Esophagus (tissue), 2 donors: ENCODE data around the gene NAPB. TPM values are rescaled to one million over a fixed set of nuclear protein-coding genes. Genes with fewer than 3 reads are reported as not detected.

ENCODE experiments used
- H3K27ac ChIP-seq, 2 donors: one replicate each; pipeline ENCODE4 v1.5.1; 2013; ENCODE audit warnings: low read depth in 2 of 2, mild to moderate bottlenecking in 2 of 2, inconsistent platforms in 1 of 2, low read length in 1 of 2, moderate library complexity in 1 of 2
- H3K27me3 ChIP-seq, 2 donors: one replicate each; pipeline ENCODE4 v1.6.1; 2013; ENCODE audit warnings: low read length in 2 of 2, control low read depth in 1 of 2, mild to moderate bottlenecking in 1 of 2; ENCODE audit not compliant: insufficient read depth in 2 of 2, control insufficient read depth in 1 of 2
- H3K36me3 ChIP-seq, 2 donors: one replicate each; pipeline ENCODE4 v1.6.1; 2013; ENCODE audit warnings: low read length in 1 of 2; ENCODE audit not compliant: control insufficient read depth in 2 of 2, insufficient read depth in 2 of 2
- H3K4me1 ChIP-seq, 2 donors: one replicate each; pipeline ENCODE4 v1.6.1; 2013; ENCODE audit warnings: low read length in 1 of 2; ENCODE audit not compliant: control insufficient read depth in 2 of 2, insufficient read depth in 2 of 2
- H3K4me3 ChIP-seq, 2 donors: one replicate each; pipeline ENCODE4 v1.5.1; 2013; ENCODE audit warnings: low read length in 2 of 2, mild to moderate bottlenecking in 2 of 2, low read depth in 1 of 2, moderate library complexity in 1 of 2
- H3K9me3 ChIP-seq, 2 donors: one replicate each; pipeline ENCODE4 v1.6.1; 2013; ENCODE audit warnings: mild to moderate bottlenecking in 2 of 2, low read depth in 1 of 2, low read length in 1 of 2, moderate library complexity in 1 of 2; ENCODE audit not compliant: control insufficient read depth in 2 of 2, insufficient read depth in 1 of 2
- WGBS, 2 donors: extraction: QIAGEN DNeasy Blood & Tissue Kit; methylation state at CpG; one replicate each; pipeline ENCODE4 v1.1.7; 2013; 5-methylcytosine and 5-hydroxymethylcytosine counted together
- polyA plus RNA-seq, 2 donors: library from polyadenylated mRNA; stranded (reverse); fragments of 200-250 nt; gene quantifications; one replicate each; pipeline ENCODE4 v1.2.3, GENCODE V29; 2013
- donor health status: healthy with polysubstance abuse.
- donor health status: Bipolar disorder and iron deficiency.

Gene NAPB
- polyA plus RNA-seq, 2 donors: 3.4 to 4.7 TPM

DNA sequence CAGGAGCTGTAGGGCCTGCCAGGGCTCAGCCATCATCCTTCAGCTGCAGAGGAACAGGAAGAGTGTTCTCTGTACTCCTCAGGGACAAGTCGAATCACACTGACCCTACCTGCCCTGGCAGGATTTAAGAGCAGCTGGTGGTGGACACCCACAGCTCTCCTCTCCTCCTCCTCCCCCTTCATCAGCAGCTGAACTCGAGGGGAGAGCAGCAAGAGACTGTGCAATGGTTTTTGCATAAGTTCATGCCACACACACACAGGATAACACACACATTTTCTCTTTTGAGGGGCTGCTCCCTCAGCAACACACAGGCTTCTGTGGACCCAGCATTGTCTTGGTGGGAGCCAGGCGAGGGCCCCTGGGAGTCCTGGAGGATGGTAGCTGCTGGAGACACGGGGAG, 31.5 kb upstream of the NAPB start, which contains the start of gene CST11:
Gene CST11 (minus strand): TSS at position 101 of the 400 bp plus-strand sequence. CDS start 65 bp downstream, at position 36.
- Histone ChIP-seq H3K27me3 (no peaks in the 10 kb centered on the region), H3K4me3 (no peak within 1 kb of the TSS), H3K36me3 (no peaks in the 10 kb centered on the region), H3K4me1 (peaks cover 0 to 4% of the 10 kb centered on the region in 2 donors), H3K27ac (no peak within 1 kb of the TSS), H3K9me3 (peaks cover 0 to 2% of the 10 kb centered on the region in 2 donors)
- 43 to 52% methylated on average over 4 of the region's 4 CpGs for WGBS, 2 donors

- peaks cover 0 to 2% of the 10 kb centered on the region in 2 donors for H3K9me3 ChIP-seq
- H3K4me1 ChIP-seq: peaks cover 0 to 4% of the 10 kb centered on the region in 2 donors
- WGBS, 2 donors: 75 to 80% methylated on average over 11 of the region's 11 CpGs
- H3K27ac ChIP-seq: no peak overlapping the region
- no peak overlapping the region for H3K4me3 ChIP-seq
- H3K36me3 ChIP-seq: no peaks in the 10 kb centered on the region
- H3K27me3 ChIP-seq: no peaks in the 10 kb centered on the region
These were observed 30.7 kb upstream of the NAPB start for GRCh38 chr20:23451956-23452487.

DNA sequence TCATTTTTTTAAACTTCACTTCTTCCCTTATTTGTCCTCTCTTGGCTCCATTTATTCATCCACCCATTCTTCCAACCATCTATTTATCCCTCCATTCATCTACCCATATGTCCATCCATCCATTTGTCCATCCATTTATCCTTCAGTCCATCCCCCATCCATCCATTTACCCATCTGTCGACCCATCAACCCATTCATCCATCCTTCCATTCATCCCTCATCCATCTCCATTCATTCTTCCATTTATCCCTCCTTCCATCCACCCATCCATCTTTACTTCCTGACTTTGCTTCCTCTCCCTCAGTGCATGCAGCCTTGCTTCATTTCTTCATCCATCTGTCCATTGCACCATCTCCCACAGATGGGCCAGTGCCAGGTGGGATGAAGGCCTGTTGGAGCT, 29.6 kb upstream of the NAPB start:
- Histone ChIP-seq H3K4me3 (no peak overlapping the region), H3K27me3 (no peaks in the 10 kb centered on the region), H3K4me1 (peaks cover 0 to 4% of the 10 kb centered on the region in 2 donors), H3K27ac (no peak overlapping the region), H3K36me3 (no peaks in the 10 kb centered on the region), H3K9me3 (peaks cover 0 to 2% of the 10 kb centered on the region in 2 donors)
- WGBS, 2 donors: 84 to 87% methylated on average over 1 of the region's 1 CpG

- Histone ChIP-seq H3K9me3 (peaks cover 0 to 2% of the 10 kb centered on the region in 2 donors), H3K4me3 (no peak overlapping the region), H3K4me1 (peaks cover 0 to 4% of the 10 kb centered on the region in 2 donors), H3K27me3 (no peaks in the 10 kb centered on the region), H3K36me3 (no peaks in the 10 kb centered on the region), H3K27ac (no peak overlapping the region)
- WGBS, 2 donors: 50 to 56% methylated on average over 3 of the region's 3 CpGs
These were observed 28.1 kb upstream of the NAPB start for GRCh38 chr20:23449421-23449820.

DNA sequence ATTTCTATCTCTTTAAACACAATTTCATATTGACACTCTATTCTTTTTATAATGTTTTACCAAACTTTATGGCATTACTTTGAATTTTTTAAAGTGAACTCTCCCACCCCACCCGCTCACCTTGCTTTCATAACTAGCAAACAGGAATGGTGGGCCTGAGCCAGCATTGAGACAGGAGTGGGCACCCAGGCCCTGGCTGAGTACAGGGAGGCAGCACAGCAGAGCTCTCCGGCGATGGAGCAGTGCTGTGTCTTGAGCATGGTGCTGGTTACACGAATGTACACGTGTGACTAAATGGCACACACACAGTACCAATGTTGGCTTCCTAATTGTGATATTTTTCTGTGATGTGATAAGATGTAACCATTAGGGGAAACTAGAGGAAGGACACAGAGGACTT, 26.9 kb upstream of the NAPB start:
- H3K27ac ChIP-seq: no peak overlapping the region
- no peaks in the 10 kb centered on the region for H3K36me3 ChIP-seq
- H3K27me3 ChIP-seq: no peaks in the 10 kb centered on the region
- H3K9me3 ChIP-seq: peaks cover 0 to 2% of the 10 kb centered on the region in 2 donors
- peaks cover 0 to 1% of the 10 kb centered on the region in 2 donors for H3K4me1 ChIP-seq
- WGBS, 2 donors: 87 to 94% methylated on average over 5 of the region's 5 CpGs
- no peak overlapping the region for H3K4me3 ChIP-seq

- peaks cover 0 to 1% of the 10 kb centered on the region in 2 donors for H3K4me1 ChIP-seq
These were observed 25.2 kb upstream of the NAPB start for GRCh38 chr20:23446505-23446904.

DNA sequence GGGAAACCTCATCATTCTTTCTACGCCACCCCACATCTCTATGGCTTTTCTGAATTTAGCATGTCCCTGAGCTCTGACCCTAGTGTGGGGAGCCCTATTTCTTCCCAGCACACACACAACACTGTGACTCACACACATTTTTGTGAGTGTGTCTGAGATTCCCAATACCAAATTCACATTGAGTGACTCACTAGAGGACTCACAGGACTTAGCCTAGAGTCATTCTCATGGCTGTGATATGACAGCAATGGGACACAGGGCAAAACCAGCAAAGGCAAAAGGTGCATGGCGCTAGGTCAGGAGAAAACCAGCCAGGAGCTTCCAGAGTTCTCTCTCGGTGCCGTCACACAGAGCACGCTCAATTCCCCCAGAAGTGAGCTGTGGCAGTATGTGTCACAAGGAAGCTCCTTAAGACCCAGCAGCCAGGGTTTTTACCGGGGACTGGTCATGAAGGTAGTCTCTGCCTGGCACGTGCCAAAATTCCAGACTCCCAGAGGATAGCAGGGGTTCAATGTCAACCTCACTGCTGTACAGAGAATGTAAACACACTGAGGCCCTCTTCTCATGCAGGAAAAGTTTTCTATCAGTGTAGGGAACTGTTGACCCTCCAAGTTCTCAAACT, 24.4 kb upstream of the NAPB start:
- whole genome bisulfite sequencing, 2 donors: 88 to 89% methylated on average over 7 of the region's 7 CpGs
- peaks cover 0 to 1% of the 10 kb centered on the region in 2 donors for H3K4me1 ChIP-seq
- no peaks in the 10 kb centered on the region for H3K9me3 ChIP-seq
- H3K27me3 ChIP-seq: no peaks in the 10 kb centered on the region
- H3K36me3 ChIP-seq: no peaks in the 10 kb centered on the region
- H3K27ac ChIP-seq: no peak overlapping the region
- H3K4me3 ChIP-seq: no peak overlapping the region

More at GRCh38 chr20:23446505-23446904, 25.2 kb upstream of the NAPB start:
- WGBS, 2 donors: 72 to 74% methylated on average over 8 of the region's 8 CpGs
- Histone ChIP-seq H3K4me3 (no peak overlapping the region), H3K27me3 (no peaks in the 10 kb centered on the region), H3K9me3 (peaks cover 0 to 2% of the 10 kb centered on the region in 2 donors), H3K27ac (no peak overlapping the region), H3K36me3 (no peaks in the 10 kb centered on the region)

- Histone ChIP-seq H3K27ac (no peak overlapping the region), H3K36me3 (no peaks in the 10 kb centered on the region), H3K27me3 (no peaks in the 10 kb centered on the region), H3K9me3 (no peaks in the 10 kb centered on the region), H3K4me1 (peaks cover 0 to 1% of the 10 kb centered on the region in 2 donors), H3K4me3 (no peak overlapping the region)
- WGBS, 2 donors: 85 to 87% methylated on average over 4 of the region's 4 CpGs
These were observed 23.6 kb upstream of the NAPB start for GRCh38 chr20:23444859-23445258.

DNA sequence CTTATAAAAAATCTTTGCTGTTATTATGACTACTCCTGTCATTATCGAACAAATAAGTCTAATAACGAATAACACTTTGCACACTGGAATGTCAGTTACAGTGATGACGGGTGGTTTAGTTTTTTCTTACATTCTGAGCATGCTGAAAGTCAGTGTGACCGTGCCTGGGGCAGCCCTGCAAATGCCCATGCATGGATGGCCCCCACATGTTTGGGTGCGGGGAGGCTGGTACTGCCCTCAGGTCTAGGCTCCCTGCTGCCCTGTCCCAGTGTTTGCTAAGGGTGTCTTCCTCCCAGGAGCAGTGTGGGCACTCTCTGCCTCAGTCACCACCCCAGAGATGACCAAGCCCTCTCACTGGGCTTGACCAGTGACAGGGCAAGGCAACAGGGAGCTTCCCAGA, 21.1 kb upstream of the NAPB start:
- no peaks in the 10 kb centered on the region for H3K4me1 ChIP-seq

GRCh38 chr20:23441850-23442313, 20.6 kb upstream of the NAPB start:
- Histone ChIP-seq H3K4me1 (no peaks in the 10 kb centered on the region), H3K27me3 (no peaks in the 10 kb centered on the region), H3K27ac (no peak overlapping the region), H3K4me3 (no peak overlapping the region), H3K9me3 (no peaks in the 10 kb centered on the region), H3K36me3 (no peaks in the 10 kb centered on the region)
- 14 to 18% methylated on average over 8 of the region's 8 CpGs for WGBS, 2 donors

More for the DNA sequence above, 21.1 kb upstream of the NAPB start:
- no peak overlapping the region for H3K27ac ChIP-seq
- no peak overlapping the region for H3K4me3 ChIP-seq
- no peaks in the 10 kb centered on the region for H3K27me3 ChIP-seq
- 80 to 87% methylated on average over 5 of the region's 5 CpGs for WGBS, 2 donors
- no peaks in the 10 kb centered on the region for H3K9me3 ChIP-seq
- H3K36me3 ChIP-seq: no peaks in the 10 kb centered on the region
